Neural crest cell (in vitro differentiated cells): Measurements from ENCODE around the gene EIF2S2. TPM values are rescaled to one million over a fixed set of nuclear protein-coding genes. Genes with fewer than 3 reads are reported as not detected.
A peak's percentile ranks its signal among the peaks of the same experiment; 100 is the strongest.

Experiments used
- DNase-seq: peaks from one replicate; pipeline ENCODE4 v3.0.0; 2021; ENCODE audit warnings: low read depth, mixed read lengths, low spot score
- H3K27ac Mint-ChIP-seq: one replicate; pipeline ENCODE4 v1.8.0; 2021; ENCODE audit warnings: mild to moderate bottlenecking, mixed read lengths; ENCODE audit not compliant: unreplicated experiment
- H3K27me3 Mint-ChIP-seq: 2 replicates; pipeline ENCODE4 v1.8.0; 2021; ENCODE audit warnings: low read depth, mild to moderate bottlenecking, mixed read lengths
- H3K36me3 Mint-ChIP-seq: 2 replicates; pipeline ENCODE4 v1.8.0; 2021; ENCODE audit warnings: low read depth, mild to moderate bottlenecking, mixed read lengths
- H3K4me1 Mint-ChIP-seq: 2 replicates; pipeline ENCODE4 v1.8.0; 2021; ENCODE audit warnings: mixed read lengths
- H3K4me3 Mint-ChIP-seq: one replicate; pipeline ENCODE4 v1.8.0; 2021; ENCODE audit warnings: mild to moderate bottlenecking, mixed read lengths
- H3K9me3 Mint-ChIP-seq: 2 replicates; pipeline ENCODE4 v1.8.0; 2021; ENCODE audit warnings: mixed read lengths
- CTCF ChIP-seq: fragments of 200-600 bp; sonication (generic); conservative IDR thresholded peaks from 2 replicates; pipeline ENCODE4 v1.5.0; 2021; ENCODE audit warnings: antibody characterized with exemption, mild to moderate bottlenecking
- total RNA-seq: library from RNA; stranded (reverse); gene quantifications from 2 replicates; pipeline ENCODE4 v1.2.1, GENCODE V29; 2021

Gene EIF2S2
- total RNA-seq, 1 donor from 2014 or later, result 106 TPM

- Mint-ChIP-seq H3K27ac (no peak overlapping the region), H3K4me1 (peaks cover 43% of the 10 kb centered on the region), H3K4me3 (no peak overlapping the region), H3K27me3 (no peaks in the 10 kb centered on the region), H3K36me3 (no peaks in the 10 kb centered on the region), H3K9me3 (no peaks in the 10 kb centered on the region)
- DNase-seq, result no peak
- TF ChIP-seq CTCF, result no peak
Measured at GRCh38 chr20:34055290-34055689, 56.8 kb downstream of the EIF2S2 start.

GRCh38 chr20:34052414-34052813, 59.6 kb downstream of the EIF2S2 start:
- no peak overlapping the region for H3K4me3 Mint-ChIP-seq
- no peak overlapping the region for H3K27ac Mint-ChIP-seq
- H3K4me1 Mint-ChIP-seq, result peaks cover 38% of the 10 kb centered on the region
- H3K27me3 Mint-ChIP-seq, result no peaks in the 10 kb centered on the region
- no peaks in the 10 kb centered on the region for H3K9me3 Mint-ChIP-seq
- no peak for DNase-seq
- no peaks in the 10 kb centered on the region for H3K36me3 Mint-ChIP-seq
- no peak for TF ChIP-seq CTCF

GRCh38 chr20:34049897-34050695, 61.9 kb downstream of the EIF2S2 start:
- no peak overlapping the region for H3K4me3 Mint-ChIP-seq

DNA sequence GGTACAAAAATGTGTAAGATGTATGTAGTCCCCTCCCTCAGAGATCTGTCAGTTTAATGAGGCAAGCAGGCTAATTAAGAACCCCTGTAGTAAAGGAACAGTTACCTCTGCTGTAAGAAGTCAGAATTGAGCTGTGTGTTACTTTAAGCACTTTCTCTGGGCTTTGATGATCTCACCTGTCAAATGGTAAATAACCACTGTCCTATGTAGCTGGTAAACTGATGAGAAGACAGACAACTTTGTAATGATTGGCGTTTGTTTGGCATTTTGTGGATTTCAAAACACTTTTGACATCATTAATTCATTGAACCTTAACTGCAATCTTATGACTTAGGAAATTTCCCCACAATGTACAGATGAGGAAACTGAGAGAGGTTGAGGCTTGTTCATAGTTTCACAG, 62.7 kb downstream of the EIF2S2 start:
- Mint-ChIP-seq H3K27me3 (no peaks in the 10 kb centered on the region), H3K36me3 (peaks cover 4% of the 10 kb centered on the region), H3K9me3 (no peaks in the 10 kb centered on the region), H3K27ac (no peak overlapping the region), H3K4me1 (peaks cover 53% of the 10 kb centered on the region), H3K4me3 (no peak overlapping the region)
- DNase-seq, result no peak
- no peak for TF ChIP-seq CTCF

More at GRCh38 chr20:34049897-34050695, 61.9 kb downstream of the EIF2S2 start:
- Mint-ChIP-seq H3K27ac (peak overlapping the region; percentile 23), H3K9me3 (no peaks in the 10 kb centered on the region), H3K27me3 (no peaks in the 10 kb centered on the region), H3K36me3 (peaks cover 4% of the 10 kb centered on the region), H3K4me1 (peaks cover 55% of the 10 kb centered on the region)
- TF ChIP-seq CTCF, result no peak
- DNase-seq, result no peak

- H3K9me3 Mint-ChIP-seq, result no peaks in the 10 kb centered on the region
- TF ChIP-seq CTCF, result no peak
Measured at GRCh38 chr20:34047917-34048316, 64.1 kb downstream of the EIF2S2 start.

More at GRCh38 chr20:34047917-34048316, 64.1 kb downstream of the EIF2S2 start:
- no peaks in the 10 kb centered on the region for H3K27me3 Mint-ChIP-seq
- H3K27ac Mint-ChIP-seq, result no peak overlapping the region
- DNase-seq, result no peak
- H3K4me3 Mint-ChIP-seq, result no peak overlapping the region
- H3K4me1 Mint-ChIP-seq, result peaks cover 49% of the 10 kb centered on the region
- peaks cover 4% of the 10 kb centered on the region for H3K36me3 Mint-ChIP-seq
